IPS-NIHi7 (cell line): ENCODE data around the gene SFXN3.

Experiments used
- DNase-seq: peaks from one replicate; pipeline ENCODE4 v3.0.0; 2012; ENCODE audit warnings: mixed read lengths; ENCODE audit errors: extremely low spot score

Gene SFXN3

GRCh38 chr10:101072923-101073322 is 41.9 kb downstream of the SFXN3 start:
- no peak for DNase-seq

DNA sequence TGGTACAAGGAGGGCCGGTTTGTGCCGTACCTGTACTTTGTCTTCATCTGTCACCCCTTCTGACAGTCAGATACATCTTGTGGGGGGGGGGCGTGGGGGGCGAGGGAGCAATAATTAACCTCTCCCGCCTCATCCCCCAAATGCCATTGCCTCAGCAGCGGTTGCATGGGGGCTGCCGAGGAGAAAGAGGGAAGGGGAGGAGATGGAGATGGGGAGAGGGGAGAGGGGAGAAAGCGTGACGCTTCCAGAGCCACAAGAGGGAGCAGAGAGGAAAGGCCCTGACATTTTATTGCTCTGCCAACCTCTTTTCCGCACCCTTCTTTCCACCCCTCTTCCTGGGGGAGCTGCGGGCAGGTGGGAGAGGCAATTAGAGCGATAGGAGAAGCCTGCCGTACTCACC is 42.6 kb downstream of the SFXN3 start:
- DNase-seq = no peak

DNA sequence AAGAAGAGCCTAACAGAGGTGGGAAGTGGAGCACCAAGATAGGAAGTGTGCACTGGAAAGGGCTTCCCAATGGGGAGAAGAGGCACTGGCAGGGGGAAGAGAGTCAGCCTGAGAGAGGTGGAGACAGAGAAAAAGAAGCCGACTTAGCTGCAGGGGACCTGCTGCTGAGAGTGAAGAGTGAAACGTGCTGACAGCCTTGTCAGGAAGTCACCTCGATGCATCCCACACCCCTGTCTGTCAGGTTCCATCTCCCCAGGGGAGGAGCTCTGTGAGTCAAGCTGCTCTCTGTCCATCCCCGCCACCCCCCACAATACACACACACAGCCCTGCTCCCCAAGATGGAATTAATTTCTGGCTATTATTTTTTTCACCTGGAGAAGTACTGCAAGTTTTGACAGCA is 44.7 kb downstream of the SFXN3 start:
- peak; percentile 40 for DNase-seq

DNA sequence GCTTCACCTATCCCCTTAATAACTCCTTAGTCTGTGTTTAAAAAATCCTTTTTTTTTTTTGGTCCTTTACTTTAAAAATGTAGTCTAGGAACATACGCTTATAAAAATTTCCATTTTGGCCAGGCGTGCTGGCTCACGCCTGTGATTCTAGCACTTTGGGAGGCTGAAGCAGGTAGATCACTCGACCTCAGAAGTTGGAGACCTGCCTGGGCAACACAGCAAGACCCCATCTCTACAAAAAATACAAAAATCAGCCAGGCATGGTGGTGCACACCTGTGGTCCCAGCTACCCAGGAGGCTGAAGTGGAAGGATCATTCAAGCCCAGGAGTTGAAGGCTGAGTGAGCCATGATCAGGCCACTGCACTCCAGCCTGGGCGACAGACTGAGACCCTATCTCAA is 45.6 kb downstream of the SFXN3 start:
- DNase-seq = no peak

- no peak for DNase-seq
Measured at GRCh38 chr10:101079874-101080273, 48.8 kb downstream of the SFXN3 start.

DNA sequence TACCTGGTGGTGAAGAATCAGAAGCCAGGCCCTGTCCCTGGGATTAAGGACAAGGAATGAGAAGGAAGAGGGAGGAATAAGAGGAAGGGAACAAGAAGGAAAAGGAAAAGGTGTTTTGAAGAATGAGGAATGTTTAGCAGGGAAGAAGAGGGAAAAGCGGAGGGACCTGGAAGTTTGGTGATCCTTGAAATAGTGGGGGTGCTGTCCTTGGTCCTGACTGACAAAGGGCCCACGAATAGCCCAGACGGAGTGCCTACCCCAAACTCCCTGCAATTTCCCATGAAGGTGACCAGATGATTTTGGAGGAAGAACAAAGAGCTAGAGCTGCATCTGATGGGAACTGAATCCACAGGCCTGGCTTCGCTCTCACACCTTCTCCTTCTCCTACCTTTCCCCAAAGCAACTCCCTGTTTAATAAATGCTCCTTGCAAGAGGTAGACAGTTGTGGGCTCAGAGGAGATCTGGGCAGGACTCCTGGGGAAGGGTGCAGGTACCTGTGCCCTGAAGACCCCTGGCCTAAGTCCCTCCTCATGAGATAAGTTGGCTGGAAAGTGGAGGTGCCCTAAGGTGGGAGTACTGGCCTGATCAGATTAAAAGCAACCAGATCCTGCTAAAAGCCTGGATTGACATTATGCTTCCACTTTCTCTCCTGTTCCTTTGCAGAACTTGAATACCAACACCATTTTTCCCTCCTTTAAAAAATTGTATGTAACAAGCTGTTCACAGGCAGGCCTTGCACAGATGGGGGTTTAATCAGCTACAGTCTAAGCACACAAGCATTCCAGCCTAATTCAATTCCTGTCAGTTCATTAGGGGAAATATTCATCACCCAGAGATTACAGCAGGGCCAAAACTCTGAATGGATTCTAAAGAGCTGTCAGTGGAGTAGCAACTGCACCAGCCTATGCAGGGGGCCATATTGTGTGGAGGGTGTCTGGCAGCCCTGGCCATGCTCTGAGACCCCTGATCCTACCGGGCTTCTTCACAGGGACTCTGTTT is 50.2 kb downstream of the SFXN3 start:
- DNase-seq = peak; percentile 81

DNA sequence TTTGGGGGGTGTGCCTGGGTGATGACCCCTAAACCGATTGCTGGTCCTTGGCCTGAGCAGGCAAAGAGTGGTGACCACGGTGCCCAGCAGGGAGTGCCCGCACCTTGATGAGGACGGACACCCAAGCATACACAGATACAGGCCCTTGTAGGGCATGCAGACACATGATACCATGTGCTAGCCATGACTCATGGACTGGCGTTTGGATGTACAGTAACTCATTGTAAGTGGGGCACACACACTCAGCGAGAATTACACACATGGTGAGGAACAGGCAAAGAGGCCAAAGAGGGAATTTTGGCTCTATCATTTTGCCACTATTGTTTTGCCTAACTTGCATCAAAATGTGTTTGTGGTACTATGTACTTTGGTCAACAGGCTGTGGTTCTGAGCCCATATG is 54.8 kb downstream of the SFXN3 start:
- no peak for DNase-seq

DNA sequence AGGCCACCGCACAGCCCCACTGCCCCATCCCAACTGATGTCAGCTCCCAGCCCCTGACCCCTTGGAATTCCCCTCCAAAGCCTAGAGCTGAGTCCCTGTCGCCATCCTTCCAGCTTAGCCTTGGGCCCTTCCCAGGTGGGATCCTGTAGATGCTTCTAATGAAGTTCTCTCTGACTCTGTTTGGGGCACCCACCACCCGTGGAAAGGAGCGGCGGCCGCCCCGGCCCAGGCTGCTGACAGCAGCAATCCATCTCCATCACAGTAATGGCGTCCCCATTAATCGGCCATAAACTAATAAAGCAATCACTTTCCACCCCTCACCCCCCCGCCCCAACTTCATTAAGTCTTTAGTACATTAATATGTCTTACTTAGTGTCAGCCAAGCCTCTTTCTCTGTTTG is 56.3 kb downstream of the SFXN3 start:
- DNase-seq = no peak

DNA sequence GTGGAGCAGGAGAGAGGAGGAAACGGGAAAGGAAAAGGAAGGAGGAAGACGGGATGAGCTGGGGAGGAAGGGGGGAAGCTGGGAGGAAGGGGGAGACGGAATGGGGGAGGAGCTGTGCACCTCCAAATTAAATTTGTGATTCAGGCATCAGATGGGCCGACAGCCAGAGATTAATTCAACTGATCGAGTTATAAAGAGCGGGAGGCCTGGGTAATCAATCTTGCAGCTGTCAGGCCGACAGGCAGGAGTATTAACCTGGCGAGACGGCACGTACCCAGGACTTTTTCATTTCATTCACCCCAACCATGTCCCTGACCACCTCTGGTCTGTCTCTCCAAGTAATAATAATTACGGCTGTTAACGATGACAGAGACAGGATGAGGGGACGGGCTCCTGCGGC is 56.9 kb downstream of the SFXN3 start:
- DNase-seq = no peak

GRCh38 chr10:101089520-101090299 is 58.7 kb downstream of the SFXN3 start:
- no peak for DNase-seq

DNA sequence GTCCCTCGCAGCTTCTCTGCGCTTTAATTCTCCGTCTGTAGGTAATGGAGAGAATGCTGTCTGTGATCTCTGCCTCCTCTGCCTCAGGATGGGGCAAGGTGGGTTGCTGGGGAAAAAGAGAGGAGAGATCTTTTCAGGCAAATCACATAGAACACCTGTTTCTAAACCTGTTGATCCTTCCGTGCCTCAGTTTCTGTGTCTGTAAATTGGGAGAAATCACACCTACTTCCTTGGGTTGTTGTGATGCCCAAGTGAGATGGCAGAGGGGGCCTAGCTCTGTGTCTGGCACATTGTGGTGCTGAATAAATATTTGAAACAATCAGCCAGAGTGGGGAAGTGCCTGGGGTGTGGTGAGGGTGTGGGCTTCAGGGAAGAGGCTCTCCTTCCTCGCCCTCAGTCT is 59.6 kb downstream of the SFXN3 start:
- no peak for DNase-seq
